ENCODE results near the gene CEACAM19.

CEACAM19 gene

DNA sequence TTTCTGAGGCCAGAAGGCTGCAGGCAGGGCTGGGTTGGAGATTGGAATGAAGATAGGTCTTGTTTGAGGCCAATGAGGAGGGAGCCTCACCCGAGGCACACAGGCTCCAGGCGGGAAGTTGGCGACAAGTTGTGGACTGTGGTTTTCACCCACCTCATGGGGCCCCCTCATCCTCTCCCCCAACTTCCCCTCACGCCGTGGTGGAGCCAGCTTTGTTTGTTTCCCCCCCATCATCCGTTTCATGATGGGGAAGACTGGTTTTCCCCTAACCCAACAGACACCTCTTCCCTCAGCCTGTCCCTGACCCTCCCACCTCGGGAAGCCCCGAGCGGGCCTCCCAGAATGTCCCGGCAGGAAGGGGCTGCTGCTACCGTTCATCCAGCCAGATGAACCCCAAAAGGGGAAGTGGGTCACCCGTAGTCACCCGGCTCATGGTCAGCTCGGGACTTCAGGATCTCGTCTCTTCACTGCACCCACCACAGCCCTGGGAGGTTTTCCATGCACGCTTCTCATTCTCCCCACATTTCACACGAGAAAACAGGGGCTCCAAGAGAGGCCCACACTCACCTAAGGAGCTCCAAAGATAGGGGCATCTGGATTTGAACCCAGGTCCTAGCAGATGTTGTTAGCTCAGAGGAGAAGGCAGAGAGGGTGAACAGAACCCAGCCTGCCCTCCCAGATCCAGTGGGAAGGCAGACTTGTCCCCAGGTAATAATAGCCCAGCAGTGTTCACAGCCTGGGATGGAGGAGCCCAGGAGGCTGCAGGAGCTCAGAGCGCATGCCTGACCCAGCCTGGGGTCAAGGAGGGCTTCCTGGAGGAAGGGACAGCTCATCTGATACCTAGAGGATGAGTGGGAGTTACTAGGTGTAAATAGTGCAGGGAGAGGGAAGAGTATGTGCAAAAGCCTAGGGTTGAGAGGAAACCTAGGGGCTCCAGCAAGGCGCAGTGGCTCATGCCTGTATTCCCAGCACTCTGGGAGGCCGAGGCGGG, 51.1 kb downstream of the CEACAM19 start:
- no peak for DNase-seq (ENCODE audit: low read depth in 3 of 3)

DNA sequence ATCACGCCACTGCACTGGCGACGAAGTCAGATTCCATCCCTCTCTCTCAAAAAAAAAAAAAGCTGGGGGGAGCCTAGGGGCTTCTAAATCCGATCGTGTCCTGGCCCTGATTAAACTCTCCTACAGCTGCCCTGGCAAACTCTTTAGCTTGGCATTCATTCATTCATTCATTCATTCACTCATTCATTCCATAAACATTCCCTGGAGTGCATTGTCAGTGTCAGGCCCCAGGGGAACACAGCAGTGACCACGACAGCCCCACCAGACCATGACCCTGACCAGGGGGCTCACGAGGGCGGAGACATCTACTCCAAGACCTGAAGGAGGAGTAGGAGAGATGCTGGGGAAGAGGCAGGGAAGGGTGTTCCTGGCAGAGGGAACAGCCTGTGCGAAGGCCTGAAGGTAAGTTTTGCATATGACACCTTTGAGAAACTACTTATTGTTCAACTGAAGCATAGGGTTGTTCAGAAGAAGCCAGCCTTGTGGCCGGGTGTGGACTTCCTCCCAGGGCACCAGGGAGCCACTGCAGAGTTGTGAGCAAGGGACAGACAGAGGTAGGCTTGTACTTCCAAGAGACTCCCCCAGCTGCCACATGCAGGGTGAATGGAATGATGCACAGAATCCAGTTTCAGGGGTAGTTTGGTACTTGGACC, 52.1 kb downstream of the CEACAM19 start:
- no peak for DNase-seq (ENCODE audit: low read depth in 3 of 3)

DNA sequence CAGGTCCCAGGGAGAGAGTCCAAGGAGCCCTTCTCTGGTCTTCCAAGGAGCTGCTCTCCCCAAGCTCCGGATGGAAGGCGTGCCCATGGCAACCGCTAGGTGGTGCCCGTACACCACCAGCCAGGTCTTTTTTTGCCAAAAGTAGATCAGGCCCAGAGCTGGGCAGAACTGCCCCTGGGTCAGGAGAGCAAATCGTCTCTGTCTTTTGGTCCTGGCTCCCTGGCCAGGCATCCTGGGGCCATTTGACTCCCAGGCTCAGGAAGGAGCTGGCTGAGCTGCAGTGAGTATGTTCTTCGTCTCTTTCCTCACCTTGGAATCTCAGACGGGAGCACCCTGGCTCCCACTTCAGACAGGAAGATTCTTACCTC, 52.7 kb downstream of the CEACAM19 start:
- DNase-seq (ENCODE audit: low read depth in 3 of 3) = peak; percentile 57 to 76 (median 63)

DNA sequence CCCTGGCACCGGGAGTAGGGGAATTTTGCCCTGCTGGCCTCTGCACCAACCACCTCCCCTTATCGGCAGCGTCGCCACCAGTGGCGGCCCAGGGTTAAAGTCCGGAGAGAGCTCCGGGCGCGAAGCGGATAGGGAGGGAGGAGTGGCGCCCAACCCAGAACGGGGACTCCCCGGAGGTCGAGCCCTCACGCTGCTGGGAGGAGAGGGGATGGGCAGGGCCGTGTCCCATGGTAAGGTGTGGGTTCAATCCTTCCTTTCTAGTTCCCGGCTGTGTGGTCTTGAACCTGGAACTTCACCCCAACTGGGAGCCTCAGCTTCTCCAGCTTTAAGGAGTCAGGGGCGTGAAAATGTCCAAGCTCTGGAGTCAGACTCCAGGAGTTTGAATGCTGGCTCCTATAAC, 54.0 kb downstream of the CEACAM19 start:
- DNase-seq (ENCODE audit: low read depth in 3 of 3) = no peak

DNA sequence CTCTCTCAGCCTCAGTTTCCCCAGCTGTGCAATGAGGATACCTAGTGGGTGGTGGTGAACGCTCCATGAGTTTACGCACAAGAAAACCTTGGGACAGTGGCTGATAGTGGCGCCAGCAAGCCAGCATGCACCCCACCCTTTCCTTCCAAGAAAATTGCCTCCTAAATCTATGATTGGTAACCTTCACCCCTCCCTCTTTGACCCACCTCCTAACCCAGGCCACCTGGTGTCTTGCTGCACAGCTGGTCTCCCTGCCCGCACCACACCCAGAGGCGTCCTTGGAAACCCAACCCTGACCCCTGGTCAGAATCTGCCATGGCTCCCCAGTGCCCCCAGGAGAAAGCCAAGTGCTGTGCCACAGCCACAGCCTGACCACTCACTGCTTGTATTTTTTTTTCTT, 54.4 kb downstream of the CEACAM19 start:
- no peak for DNase-seq (ENCODE audit: low read depth in 3 of 3)

DNA sequence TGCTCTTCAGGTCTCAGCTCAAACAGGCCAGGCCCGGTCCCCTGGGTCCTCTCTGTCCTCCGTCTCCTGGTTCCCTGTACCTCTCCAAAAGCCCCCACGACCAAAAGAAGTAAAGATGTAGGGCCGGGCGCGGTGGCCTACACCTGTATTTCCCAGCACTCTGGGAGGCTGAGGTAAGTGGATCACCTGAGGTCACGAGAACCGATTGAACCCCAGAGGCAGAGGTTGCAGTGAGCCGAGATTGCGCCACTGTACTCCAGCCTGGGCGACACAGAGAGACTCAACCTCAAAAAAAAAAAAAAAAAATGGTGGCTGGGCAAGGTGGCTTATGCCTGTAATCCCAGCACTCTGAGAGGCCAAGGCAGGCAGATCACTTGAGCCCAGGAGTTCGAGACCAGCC, 55.2 kb downstream of the CEACAM19 start:
- DNase-seq (ENCODE audit: low read depth in 3 of 3) = no peak

DNA sequence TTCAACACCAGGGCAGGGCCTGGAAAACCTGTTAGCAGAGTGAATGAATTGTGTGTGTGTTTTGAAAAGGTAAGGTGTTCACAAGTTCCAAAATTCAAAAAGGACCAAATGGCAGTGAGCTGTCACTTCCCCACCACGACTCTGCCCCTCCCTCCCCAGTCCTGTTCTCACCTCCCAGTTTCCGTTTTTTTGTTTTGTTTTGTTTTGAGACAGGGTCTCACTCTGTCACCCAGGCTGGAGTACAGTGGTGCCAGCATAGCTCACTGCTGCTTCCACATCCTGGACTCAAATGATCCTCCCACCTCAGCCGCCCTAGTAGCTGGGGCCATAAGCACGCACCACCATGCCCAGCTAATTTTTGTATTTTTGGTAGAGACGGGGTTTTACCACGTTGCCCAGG, 56.9 kb downstream of the CEACAM19 start:
- no peak for DNase-seq (ENCODE audit: low read depth in 3 of 3)

DNA sequence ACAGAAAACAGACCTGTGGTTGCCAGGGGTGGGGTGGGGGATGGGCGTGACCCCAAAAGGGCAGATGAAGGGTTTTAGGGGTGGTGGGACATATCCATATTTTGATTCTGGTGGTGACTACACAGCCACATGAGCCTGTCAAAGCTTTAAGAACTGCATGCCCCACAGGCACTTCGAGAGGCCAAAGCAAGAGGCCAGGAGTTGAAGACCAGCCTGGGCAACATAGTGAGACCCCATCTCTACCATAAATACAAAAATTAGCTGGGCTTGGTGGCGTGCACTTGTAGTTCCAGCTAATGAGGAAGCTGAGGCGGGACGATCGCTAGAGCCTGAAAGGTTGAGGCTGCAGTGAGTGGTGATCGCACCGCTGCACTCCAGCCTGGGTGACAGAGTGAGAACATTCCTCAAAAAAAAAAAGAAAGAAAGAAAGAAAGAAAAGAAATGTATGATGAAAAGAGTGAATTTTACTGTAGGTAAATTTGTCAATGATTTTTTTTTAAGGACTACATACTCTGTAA, 58.3 kb downstream of the CEACAM19 start:
- no peak for DNase-seq (ENCODE audit: low read depth in 3 of 3)

DNA sequence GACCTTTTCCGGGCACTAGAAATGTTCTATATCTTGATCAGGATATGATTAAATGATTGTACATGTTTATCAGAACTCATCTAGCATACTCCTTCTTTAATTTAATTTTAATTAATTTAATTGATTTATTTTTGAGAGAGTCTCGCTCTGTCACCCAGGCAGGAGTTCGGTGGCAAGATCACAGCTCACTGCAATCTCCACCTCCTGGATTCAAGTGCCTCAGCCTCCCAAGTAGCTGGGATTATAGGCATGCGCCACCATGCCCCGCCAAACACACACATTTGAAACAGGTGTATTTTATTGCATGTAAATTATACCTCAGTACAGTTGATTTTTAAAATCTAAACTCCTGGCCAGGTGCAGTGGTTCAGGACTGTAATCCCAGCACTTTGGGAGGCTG, 59.8 kb downstream of the CEACAM19 start:
- no peak for DNase-seq (ENCODE audit: low read depth in 3 of 3)

DNA sequence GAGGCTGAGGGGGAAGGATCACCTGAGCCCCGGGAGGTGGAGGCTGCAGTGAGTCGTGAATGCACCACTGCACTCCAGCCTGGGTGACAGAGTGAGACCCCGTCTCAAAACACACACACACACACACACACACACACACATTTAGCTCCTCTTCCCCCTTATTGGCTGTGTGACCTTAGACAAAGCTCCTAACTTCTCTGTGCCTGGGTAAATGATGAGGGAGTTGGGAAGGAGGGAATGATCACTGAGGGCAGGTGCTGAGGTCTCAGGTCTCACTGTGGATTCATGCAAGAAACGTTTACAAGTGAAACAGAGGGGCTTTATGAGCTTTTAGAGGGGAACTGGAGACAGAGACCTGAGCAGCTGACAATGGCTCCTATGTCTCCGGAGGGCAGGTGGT, 60.3 kb downstream of the CEACAM19 start:
- DNase-seq (ENCODE audit: low read depth in 3 of 3) = no peak

DNA sequence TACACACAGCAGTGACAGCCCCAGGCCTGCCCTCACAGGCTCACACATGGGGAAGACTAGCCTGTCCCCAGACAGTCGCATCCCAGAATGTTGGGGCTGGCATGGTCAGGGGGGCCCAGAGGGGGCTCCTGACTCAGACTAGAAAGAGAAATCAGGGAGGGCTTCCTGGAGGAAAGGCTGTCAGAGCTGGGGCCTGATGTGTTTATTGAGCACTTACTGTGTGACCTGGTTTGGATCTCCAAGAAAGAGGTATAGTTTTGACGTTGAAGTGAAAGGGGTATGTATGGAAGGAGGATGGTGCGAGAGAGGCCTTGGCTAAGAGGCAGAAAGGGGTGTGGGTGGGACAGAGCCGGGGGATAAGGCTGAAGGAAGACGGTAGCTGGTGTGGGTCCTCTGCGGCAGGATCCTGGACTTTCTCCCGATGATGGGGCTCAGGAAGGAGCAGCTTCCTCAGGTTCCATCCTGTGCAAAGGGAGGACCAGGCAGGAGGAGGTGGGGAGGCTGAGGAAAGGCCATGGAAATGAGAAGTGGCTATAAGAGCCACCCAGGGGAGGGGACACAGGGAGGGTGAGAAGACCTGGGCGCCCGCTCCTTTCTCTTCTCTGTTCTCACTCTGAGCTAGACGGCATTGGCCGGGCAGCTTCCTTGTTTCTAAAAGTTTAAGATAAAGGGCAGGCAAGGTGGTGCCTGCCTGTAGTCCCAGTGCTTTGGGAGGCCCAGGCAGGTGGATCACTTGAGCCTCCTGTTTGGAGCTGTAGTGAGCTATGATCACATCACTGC, 61.1 kb downstream of the CEACAM19 start:
- DNase-seq (ENCODE audit: low read depth in 3 of 3) = no peak

Data from stimulated activated CD4-positive, alpha-beta T cell treated with anti-CD3 and anti-CD28 coated beads, TNF-alpha, amount 100 ng/mL, for 24 hours (primary cell).